Fibroblast of lung (primary cell): ENCODE results near the gene HHAT. TPM values are rescaled to one million over a fixed set of nuclear protein-coding genes. Genes with fewer than 3 reads are reported as not detected.
A peak's percentile ranks its signal among the peaks of the same experiment; 100 is the strongest.

Source experiments
- DNase-seq, 2 donors: peaks; one replicate each; pipeline versions ENCODE4 v3.0.0 to v3.0.0-alpha.2; 2010; ENCODE audit warnings: low read depth in 2 of 2
- H2AFZ ChIP-seq: 2 replicates; pipeline ENCODE4 v1.5.1; 2012; ENCODE audit warnings: low read length, control low read depth, inconsistent platforms
- H3K27ac ChIP-seq: 2 replicates; pipeline ENCODE4 v1.5.1; 2011; ENCODE audit warnings: low read length, control low read depth; ENCODE audit not compliant: insufficient read depth
- H3K27me3 ChIP-seq: 2 replicates; pipeline ENCODE4 v1.5.1; 2011; ENCODE audit warnings: mild to moderate bottlenecking, low read length; ENCODE audit not compliant: control insufficient read depth, insufficient read depth
- H3K36me3 ChIP-seq: 2 replicates; pipeline ENCODE4 v1.5.1; 2011; ENCODE audit warnings: low read length; ENCODE audit not compliant: control insufficient read depth, insufficient read depth
- H3K4me1 ChIP-seq: 2 replicates; pipeline ENCODE4 v1.5.1; 2011; ENCODE audit warnings: low read length; ENCODE audit not compliant: control insufficient read depth, insufficient read depth; ENCODE audit errors: extremely low read depth
- H3K4me2 ChIP-seq: 2 replicates; pipeline ENCODE4 v1.5.1; 2011; ENCODE audit warnings: low read length, control low read depth; ENCODE audit not compliant: insufficient read depth; ENCODE audit errors: extremely low read depth
- H3K4me3 ChIP-seq, 4 experiments: fragments of 200-600 bp in 1 of 4; sonication (generic) in 1 of 4; replicated peaks in 1 of 4; 2 replicates each; pipeline ENCODE4 v1.5.1; 2011 to 2016; ENCODE audit warnings: low read length in 4 of 4, low read depth in 3 of 4, mild to moderate bottlenecking in 3 of 4, control low read depth in 2 of 4, inconsistent platforms in 1 of 4, mixed read lengths in 1 of 4; ENCODE audit not compliant: insufficient read depth in 1 of 4; ENCODE audit errors: control extremely low read depth in 1 of 4
- H3K79me2 ChIP-seq: 2 replicates; pipeline ENCODE4 v1.5.1; 2012; ENCODE audit warnings: mild to moderate bottlenecking, low read length, inconsistent platforms; ENCODE audit not compliant: control insufficient read depth, insufficient read depth
- H3K9ac ChIP-seq: 2 replicates; pipeline ENCODE4 v1.5.1; 2011; ENCODE audit warnings: mild to moderate bottlenecking, low read length, control low read depth; ENCODE audit not compliant: insufficient read depth
- H3K9me3 ChIP-seq: 2 replicates; pipeline ENCODE4 v1.5.1; 2012; ENCODE audit warnings: low read depth, low read length; ENCODE audit not compliant: control insufficient read depth, insufficient read depth
- H4K20me1 ChIP-seq: 2 replicates; pipeline ENCODE4 v1.5.1; 2011; ENCODE audit warnings: low read length; ENCODE audit not compliant: control insufficient read depth, insufficient read depth; ENCODE audit errors: extremely low read depth
- CTCF ChIP-seq, 2 donors: IDR thresholded peaks in 1 of 2; conservative IDR thresholded peaks in 1 of 2; 1 replicate in 1 of 2; 2 replicates in 1 of 2; pipeline ENCODE4 v1.5.1; 2011 to 2012; ENCODE audit warnings: low read length in 2 of 2, control low read depth in 1 of 2, inconsistent platforms in 1 of 2, low read depth in 1 of 2, mild to moderate bottlenecking in 1 of 2
- EZH2 ChIP-seq: IDR thresholded peaks from 2 replicates; pipeline ENCODE4 v1.5.1; 2012; ENCODE audit warnings: low read length, control low read depth, mild to moderate bottlenecking; ENCODE audit errors: missing control alignments
- polyA plus RNA-seq, 2 donors: library from polyadenylated mRNA; depleted of rRNA in 1 of 2; stranded (reverse) in 1 of 2; unstranded in 1 of 2; fragments of >200 nt; gene quantifications; 2 replicates each; pipeline ENCODE4 v1.2.1, GENCODE V29; 2011 to 2012; ENCODE audit warnings: missing spikeins in 1 of 2
- total RNA-seq: library from RNA; depleted of rRNA; stranded (reverse); fragments of >200 nt; gene quantifications from 2 replicates; pipeline ENCODE4 v1.2.1, GENCODE V29; 2014

Gene HHAT
- total and polyA plus RNA-seq, 2 donors (not counting 1 experiment from before 2014, with no cell fraction given), result 3.6 to 4.8 TPM

- Histone ChIP-seq H3K9me3 (no peaks in the 10 kb centered on the region), H3K4me3 (no peak overlapping the region), H2AFZ (no peak overlapping the region), H3K27me3 (no peaks in the 10 kb centered on the region), H3K4me1 (peaks cover 18% of the 10 kb centered on the region), H4K20me1 (no peaks in the 10 kb centered on the region), H3K9ac (no peak overlapping the region), H3K36me3 (no peaks in the 10 kb centered on the region), H3K4me2 (no peak overlapping the region), H3K27ac (no peak overlapping the region), H3K79me2 (no peaks in the 10 kb centered on the region)
- TF ChIP-seq CTCF (conservative IDR thresholded peaks at IDR 0.05 in 1 of 2, IDR thresholded peaks at IDR 0.05 in 1 of 2; ENCODE audit: low read depth in 1 of 2, low read length in 2 of 2), result no peak
- no peak for TF ChIP-seq EZH2
- DNase-seq, result peak in 1 of 2 donors; percentile 47
Measured at GRCh38 chr1:210600421-210601159, 271.9 kb downstream of the HHAT start.

GRCh38 chr1:210603123-210603522 is 274.4 kb downstream of the HHAT start:
- Histone ChIP-seq H3K9me3 (no peaks in the 10 kb centered on the region), H3K27me3 (no peaks in the 10 kb centered on the region), H2AFZ (no peak overlapping the region), H3K27ac (no peak overlapping the region), H3K4me3 (no peak overlapping the region), H3K79me2 (no peaks in the 10 kb centered on the region), H3K4me1 (peaks cover 6% of the 10 kb centered on the region), H4K20me1 (no peaks in the 10 kb centered on the region), H3K4me2 (no peak overlapping the region), H3K9ac (no peak overlapping the region), H3K36me3 (no peaks in the 10 kb centered on the region)
- TF ChIP-seq CTCF (conservative IDR thresholded peaks at IDR 0.05 in 1 of 2, IDR thresholded peaks at IDR 0.05 in 1 of 2; ENCODE audit: low read depth in 1 of 2, low read length in 2 of 2) (no peak), EZH2 (no peak)
- no peak for DNase-seq

GRCh38 chr1:210605099-210605498 is 276.4 kb downstream of the HHAT start:
- Histone ChIP-seq H3K9ac (no peak overlapping the region), H3K4me1 (no peaks in the 10 kb centered on the region), H4K20me1 (no peaks in the 10 kb centered on the region), H3K27me3 (no peaks in the 10 kb centered on the region), H3K36me3 (no peaks in the 10 kb centered on the region), H3K79me2 (no peaks in the 10 kb centered on the region), H3K27ac (no peak overlapping the region), H3K4me2 (no peak overlapping the region), H3K4me3 (no peak overlapping the region), H2AFZ (no peak overlapping the region), H3K9me3 (no peaks in the 10 kb centered on the region)
- no peak for DNase-seq
- TF ChIP-seq CTCF (conservative IDR thresholded peaks at IDR 0.05 in 1 of 2, IDR thresholded peaks at IDR 0.05 in 1 of 2; ENCODE audit: low read depth in 1 of 2, low read length in 2 of 2), result no peak
- no peak for TF ChIP-seq EZH2
